AML-193 (cell line): ENCODE data around the gene CLSTN1.

Experiments used
- DNase-seq, 2 experiments: peaks; one replicate each; lab custom pipeline; 2025; lab: John Stamatoyannopoulos, UW

Gene CLSTN1

GRCh38 chr1:9730096-9730901 is 93.5 kb downstream of the CLSTN1 start:
- DNase-seq, result no peak

DNA sequence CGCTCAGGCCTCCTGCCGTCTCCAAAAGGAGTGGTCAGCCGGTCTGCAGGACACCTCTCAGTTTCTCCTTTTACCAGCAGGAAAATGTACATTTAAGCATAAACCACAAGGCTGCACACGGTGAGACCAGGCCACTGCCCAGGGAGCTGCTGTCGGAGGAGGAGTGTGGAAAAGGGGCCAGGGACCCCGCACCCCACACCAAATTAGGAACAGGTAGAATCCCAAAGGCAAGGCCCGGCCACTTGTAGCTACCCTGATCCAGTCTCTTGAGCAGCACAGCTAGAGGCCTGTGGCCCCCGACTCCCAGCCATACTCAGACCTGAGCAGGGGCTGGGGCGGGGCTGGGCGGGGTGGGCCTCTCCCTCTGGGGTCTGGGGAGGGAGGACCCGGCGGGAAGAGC is 94.2 kb downstream of the CLSTN1 start:
- no peak for DNase-seq

DNA sequence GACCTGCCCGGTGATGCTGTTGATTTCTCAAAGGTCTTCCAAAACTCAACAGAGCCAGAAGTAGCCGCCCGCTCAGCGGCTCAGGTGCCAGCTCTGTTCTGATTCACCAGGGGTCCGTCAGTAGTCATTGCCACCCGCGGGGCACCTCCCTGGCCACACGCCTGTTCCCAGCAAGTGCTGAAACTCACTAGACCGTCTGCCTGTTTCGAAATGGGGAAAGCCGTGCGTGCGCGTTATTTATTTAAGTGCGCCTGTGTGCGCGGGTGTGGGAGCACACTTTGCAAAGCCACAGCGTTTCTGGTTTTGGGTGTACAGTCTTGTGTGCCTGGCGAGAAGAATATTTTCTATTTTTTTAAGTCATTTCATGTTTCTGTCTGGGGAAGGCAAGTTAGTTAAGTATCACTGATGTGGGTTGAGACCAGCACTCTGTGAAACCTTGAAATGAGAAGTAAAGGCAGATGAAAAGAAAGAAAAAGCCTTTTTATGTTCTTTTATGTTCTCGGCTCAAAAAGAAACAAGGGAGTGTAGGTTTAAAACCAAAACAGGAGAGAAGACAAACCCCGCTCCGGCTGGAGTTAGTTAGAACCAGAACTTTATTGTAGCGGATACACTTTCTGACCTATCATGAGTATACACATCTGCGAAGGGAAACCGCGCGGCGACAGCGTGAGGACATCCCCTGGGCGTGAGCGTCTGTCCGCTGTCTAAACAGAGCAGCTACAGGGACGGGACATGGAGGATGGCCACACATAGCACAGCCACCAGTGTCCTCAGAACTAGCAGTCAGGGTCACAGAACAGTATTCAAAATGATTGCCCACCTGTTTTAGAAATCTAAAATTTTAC is 95.1 kb downstream of the CLSTN1 start:
- no peak for DNase-seq

DNA sequence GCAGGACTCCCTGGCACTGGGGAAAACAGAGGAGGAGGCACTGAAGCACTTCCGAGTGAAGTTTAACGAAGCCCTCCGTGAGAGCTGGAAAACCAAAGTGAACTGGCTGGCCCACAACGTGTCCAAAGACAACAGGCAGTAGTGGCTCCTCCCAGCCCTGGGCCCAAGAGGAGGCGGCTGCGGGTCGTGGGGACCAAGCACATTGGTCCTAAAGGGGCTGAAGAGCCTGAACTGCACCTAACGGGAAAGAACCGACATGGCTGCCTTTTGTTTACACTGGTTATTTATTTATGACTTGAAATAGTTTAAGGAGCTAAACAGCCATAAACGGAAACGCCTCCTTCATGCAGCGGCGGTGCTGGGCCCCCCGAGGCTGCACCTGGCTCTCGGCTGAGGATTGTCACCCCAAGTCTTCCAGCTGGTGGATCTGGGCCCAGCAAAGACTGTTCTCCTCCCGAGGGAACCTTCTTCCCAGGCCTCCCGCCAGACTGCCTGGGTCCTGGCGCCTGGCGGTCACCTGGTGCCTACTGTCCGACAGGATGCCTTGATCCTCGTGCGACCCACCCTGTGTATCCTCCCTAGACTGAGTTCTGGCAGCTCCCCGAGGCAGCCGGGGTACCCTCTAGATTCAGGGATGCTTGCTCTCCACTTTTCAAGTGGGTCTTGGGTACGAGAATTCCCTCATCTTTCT is 96.7 kb downstream of the CLSTN1 start:
- DNase-seq, result no peak

DNA sequence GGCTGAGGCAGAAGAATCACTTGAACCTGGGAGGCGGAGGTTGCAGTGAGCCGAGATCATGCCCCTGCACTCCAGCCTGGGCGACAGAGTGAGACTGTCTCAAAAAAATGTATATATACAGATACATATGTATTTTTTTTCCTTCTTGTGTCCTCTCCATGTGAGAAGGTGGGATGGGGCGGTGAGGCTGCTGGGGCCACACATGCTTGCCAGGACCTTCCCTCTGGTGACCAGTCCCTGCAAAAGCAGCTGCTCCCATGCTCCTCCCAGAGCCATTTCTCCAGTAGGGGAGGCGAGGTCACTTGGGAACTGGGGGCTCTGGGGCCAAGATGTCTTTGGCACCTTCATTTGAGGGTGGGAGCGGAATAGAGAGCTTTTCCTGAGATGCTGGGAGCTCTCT is 97.4 kb downstream of the CLSTN1 start:
- DNase-seq, result no peak

GRCh38 chr1:9724706-9725476 is 98.9 kb downstream of the CLSTN1 start:
- peak; percentile 33 to 45 for DNase-seq

DNA sequence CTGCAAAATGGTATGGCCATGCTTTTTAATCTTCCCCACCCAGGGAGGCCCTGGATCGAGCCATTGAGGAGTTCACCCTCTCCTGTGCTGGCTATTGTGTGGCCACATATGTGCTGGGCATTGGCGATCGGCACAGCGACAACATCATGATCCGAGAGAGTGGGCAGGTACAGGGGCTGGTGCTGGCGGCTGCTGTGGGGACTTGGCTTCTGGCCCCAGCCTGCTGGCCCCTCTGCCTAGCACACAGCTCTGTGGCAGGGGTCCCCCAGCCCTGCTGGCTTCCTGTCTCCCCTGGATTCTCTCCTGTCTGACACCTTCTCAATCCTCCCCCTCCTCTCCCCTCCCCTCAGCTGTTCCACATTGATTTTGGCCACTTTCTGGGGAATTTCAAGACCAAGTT is 99.8 kb downstream of the CLSTN1 start:
- no peak for DNase-seq

DNA sequence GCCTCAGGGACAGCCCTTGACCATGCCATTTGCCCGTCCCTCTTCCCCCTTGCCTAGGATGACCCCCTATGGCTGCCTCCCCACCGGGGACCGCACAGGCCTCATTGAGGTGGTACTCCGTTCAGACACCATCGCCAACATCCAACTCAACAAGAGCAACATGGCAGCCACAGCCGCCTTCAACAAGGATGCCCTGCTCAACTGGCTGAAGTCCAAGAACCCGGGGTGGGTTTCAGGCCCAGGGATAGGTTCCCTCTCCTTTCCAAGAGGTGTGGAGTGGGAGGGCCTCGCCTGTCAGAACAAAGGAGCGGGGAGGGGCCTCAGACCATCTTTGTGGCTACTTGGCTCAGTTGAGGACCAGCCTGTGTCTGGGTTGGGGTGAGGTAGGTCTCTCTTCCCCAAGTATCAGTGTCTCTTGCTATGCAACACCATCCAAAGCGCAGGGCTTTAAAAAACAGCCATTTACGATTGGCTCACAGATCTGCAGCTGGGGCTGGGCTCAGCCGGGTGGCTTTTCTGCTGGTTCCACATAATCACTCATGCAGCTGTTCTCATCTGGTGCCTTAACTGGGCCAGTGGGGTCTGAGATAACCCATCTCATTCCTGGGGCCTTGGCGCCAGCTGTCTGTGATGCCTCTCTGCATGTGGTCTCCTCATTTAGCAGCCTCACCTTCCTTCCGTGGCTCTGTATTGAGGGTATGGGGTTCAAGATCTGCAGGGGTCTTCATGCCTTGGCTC is 100.5 kb downstream of the CLSTN1 start:
- no peak for DNase-seq

- DNase-seq, result no peak
These were observed 101.4 kb downstream of the CLSTN1 start for GRCh38 chr1:9722378-9722749.

DNA sequence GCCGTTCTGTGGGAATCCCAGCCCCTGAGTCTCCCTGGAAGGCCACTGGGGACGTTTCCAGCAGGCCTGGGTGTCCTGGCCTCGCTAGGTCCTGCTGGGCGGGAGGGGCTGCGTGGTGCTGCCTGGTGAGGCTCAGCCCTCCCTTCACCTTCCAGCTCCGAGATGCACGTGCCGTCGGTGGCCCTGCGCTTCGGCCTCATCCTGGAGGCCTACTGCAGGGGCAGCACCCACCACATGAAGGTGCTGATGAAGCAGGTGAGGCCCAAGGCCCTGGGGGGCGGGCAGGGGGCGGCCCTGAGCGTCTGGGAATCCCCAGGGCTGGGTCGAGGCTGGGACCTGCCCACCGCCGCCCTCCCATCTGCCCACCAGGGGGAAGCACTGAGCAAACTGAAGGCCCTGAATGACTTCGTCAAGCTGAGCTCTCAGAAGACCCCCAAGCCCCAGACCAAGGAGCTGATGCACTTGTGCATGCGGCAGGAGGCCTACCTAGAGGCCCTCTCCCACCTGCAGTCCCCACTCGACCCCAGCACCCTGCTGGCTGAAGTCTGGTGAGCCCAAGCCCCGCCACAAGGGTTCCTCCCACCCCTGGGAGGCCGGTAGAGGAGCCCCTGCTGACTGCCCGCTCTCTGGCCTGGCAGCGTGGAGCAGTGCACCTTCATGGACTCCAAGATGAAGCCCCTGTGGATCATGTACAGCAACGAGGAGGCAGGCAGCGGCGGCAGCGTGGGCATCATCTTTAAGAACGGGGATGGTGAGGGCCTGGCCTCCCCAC is 102.0 kb downstream of the CLSTN1 start:
- DNase-seq, result no peak

GRCh38 chr1:9720785-9721605 is 102.8 kb downstream of the CLSTN1 start:
- DNase-seq, result no peak

DNA sequence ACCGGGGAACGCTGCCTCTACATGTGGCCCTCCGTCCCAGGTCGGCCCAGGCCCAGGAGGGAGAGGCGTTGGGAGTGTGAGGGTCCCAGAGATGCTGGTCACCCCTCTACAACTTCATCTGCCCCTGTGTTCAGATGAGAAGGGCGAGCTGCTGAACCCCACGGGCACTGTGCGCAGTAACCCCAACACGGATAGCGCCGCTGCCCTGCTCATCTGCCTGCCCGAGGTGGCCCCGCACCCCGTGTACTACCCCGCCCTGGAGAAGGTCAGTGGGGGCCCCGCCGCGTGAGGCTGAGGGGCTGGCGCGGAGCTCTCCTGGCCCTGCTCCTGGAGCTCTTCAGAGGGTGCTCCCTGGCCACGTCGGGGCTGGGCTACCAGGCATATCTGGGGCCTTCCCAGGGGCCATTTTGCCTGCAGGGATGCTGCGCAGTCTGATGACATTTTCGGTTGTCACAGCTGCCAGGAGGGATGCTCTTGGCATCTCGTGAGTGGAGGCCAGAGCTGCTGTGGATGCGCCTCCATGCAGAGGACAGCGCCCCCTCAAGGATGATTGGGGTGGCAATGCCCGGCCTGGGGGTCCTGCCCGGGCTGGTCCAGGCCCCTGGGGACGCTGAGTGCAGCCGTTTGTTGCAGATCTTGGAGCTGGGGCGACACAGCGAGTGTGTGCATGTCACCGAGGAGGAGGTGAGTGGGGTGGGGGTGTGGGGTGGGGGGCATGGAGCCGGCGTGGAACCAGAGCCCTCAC is 103.6 kb downstream of the CLSTN1 start:
- DNase-seq, result no peak

DNA sequence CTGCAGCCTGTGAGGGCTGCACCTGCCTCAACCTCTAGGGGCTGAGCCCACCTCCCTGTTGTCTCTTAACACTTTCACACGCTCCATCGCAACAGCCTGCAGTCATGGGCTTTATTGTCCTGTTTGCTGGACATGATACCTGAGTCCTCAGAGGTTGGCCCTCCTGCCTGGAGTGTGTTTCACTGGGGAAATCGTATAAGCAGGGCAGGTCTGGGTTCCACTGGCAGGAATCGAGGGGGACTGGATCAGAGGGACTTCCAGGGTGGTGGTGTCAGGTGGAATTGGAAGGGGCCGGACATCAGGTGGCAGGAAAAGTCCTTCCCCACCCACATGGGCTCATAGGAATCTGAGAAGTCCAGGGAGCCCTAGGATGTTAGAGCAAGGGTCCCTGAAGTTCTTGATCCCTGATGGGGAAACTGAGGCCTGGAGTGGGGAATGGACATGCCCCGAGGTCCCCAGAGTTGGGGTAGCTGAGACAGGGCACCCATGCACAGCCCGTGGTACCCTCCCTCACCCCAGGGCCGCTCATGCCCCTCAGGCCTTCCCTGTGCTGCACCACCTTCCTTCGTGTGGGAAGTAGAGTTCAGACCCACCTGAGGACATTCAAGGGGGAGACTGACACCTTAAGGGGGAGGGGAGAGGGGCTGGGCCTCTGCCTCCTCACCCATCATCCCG is 105.6 kb downstream of the CLSTN1 start:
- DNase-seq, result no peak

DNA sequence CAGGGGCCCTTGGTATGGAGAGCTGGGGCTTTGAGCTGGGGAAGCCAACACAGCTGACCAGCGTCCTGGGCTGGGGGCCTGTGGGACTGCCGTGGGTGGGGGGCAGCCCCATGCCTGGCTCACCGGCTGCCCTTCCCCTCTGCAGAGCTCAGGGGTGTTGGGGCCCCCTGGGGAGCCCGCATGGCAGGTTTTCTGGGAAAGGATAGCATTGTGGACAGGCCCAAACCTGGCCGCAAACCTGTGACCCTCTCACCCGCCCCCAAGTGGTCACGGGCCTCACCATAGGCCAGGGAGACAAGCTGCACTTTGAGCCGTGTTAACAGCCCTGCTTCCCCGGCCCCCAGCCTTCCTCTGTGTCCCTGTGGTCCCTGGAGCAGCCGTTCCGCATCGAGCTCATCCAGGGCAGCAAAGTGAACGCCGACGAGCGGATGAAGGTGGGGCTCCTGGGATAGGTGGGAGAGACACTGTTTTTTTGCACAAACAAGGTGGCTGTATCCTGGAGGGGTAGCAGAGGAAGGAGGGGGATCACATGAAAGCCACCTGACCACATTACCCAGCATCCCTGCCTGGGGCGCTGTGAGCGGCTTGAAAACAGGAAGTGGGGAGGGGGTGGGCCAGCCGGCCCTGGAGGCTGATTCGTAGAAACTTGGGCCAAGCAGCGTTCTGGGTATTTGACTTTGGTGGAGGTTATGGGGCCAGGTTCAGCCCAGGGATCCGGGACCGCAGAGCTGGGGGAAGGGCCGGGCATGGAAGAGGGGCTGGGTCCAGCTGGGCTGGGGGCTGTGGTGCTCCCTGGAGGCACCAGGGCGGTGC is 106.4 kb downstream of the CLSTN1 start:
- DNase-seq, result no peak

GRCh38 chr1:9716404-9717192 is 107.2 kb downstream of the CLSTN1 start:
- no peak for DNase-seq

GRCh38 chr1:9715536-9716226 is 108.1 kb downstream of the CLSTN1 start:
- DNase-seq, result no peak
